Pancreas (tissue), 10 donors: Measurements from ENCODE around the gene GPSM1. TPM values are rescaled to one million over a fixed set of nuclear protein-coding genes. Genes with fewer than 3 reads are reported as not detected.
A peak's percentile ranks its signal among the peaks of the same experiment; 100 is the strongest.
"Not testable (repeated sequence)": the region's sequence is repeated elsewhere in the genome, so short reads cannot be mapped to it uniquely, and the experiment has no call there.

ENCODE experiments used
- ATAC-seq, 4 donors: fragments of 200-7000 bp; cut with Tn5 transposase; one replicate each; pipeline versions ENCODE4 v1.8.0 to v1.9.1; 2020; ENCODE audit warnings: mild to moderate bottlenecking in 4 of 4, moderate library complexity in 4 of 4
- DNase-seq, 6 donors: peaks; one replicate each; pipeline ENCODE4 v3.0.0-alpha.2; 2020
- FAIRE-seq: peaks from 2 replicates; lab custom pipeline; 2012; peaks lifted over from hg19 to GRCh38; lab: Jason Lieb, UNC
- H3K27ac ChIP-seq, 4 donors: fragments of 200-600 bp; sonication (generic); 1 replicate in 3 of 4; 2 replicates in 1 of 4; pipeline versions ENCODE4 v1.5.0 to v1.8.0; 2020
- H3K27me3 ChIP-seq, 4 donors: fragments of 200-600 bp; one replicate each; pipeline ENCODE4 v1.8.0; 2021
- H3K36me3 ChIP-seq, 3 donors: fragments of 200-600 bp; sonication (generic) in 1 of 3; one replicate each; pipeline versions ENCODE4 v1.5.0 to v1.8.0; 2020 to 2021
- H3K4me1 ChIP-seq, 3 donors: fragments of 200-600 bp; one replicate each; pipeline ENCODE4 v1.8.0; 2021
- H3K4me3 ChIP-seq, 4 donors: fragments of 200-600 bp; sonication (generic) in 2 of 4; one replicate each; pipeline versions ENCODE4 v1.5.0 to v1.8.0; 2020 to 2021
- H3K9me3 ChIP-seq, 4 donors: fragments of 200-600 bp; one replicate each; pipeline ENCODE4 v1.8.0; 2021
- CTCF ChIP-seq, 4 donors: fragments of 200-600 bp; sonication (generic) in 3 of 4; IDR thresholded peaks; one replicate each; pipeline versions ENCODE4 v1.5.0 to v1.8.0; 2021; ENCODE audit warnings: antibody characterized with exemption in 4 of 4
- WGBS, 2 donors: extraction: QIAGEN DNeasy Blood & Tissue Kit; methylation state at CpG; one replicate each; pipeline ENCODE4 v1.1.7; 2013; 5-methylcytosine and 5-hydroxymethylcytosine counted together
- intact Hi-C, 3 donors: fragments of 100-400 bp; cut with DNase I; formaldehyde crosslinking; loops; one replicate each; pipeline versions ENCODE4 v1.11.1 to v1.14.2; 2022
- polyA plus RNA-seq, 2 donors: library from polyadenylated mRNA; stranded (reverse); fragments of 200-250 nt; gene quantifications; one replicate each; pipeline ENCODE4 v1.2.3, GENCODE V29; 2013
- total RNA-seq, 6 donors: library from RNA; stranded (reverse); fragmentation: NEBNext Ultra II Directional in 4 of 6; extraction: Animal tissue kit (Norgen Biotek cat#: 25700) in 4 of 6; gene quantifications; one replicate each; pipeline versions ENCODE4 v1.2.1 to v1.2.4, GENCODE V29; 2021 to 2023
- donor health status: healthy with polysubstance abuse.
- donor health status: DM: no; HTN: no; CAD: no; lungs with moderate emphysema.
- donor health status: DM: no; HTN: no; CAD: no.
- donor health status: control.
- donor health status: control.
- donor health status: Bipolar disorder and iron deficiency.
- donor health status: DM: yes; HTN: yes; CAD: no.
- donor health status: DM: no; HTN: no; CAD: no.
- donor health status: DM: no; HTN: no; CAD: no.
- donor health status: DM: yes; HTN: yes; CAD: no.

GPSM1 gene
- total and polyA plus RNA-seq, 8 donors: 6.8 to 54.4 (median 12.6) TPM

GRCh38 chr9:136318111-136318775, 9.1 kb upstream of the GPSM1 start:
- WGBS, 2 donors: 71 to 80% methylated on average over 21 of the region's 21 CpGs
- intact Hi-C loops: loop anchor here in 1 of 3 donors (10.0 kb wide), 1 partner anchor 317 kb away; no protein-coding TSS in a partner anchor
- Histone ChIP-seq H3K4me1 (no peaks in the 10 kb centered on the region), H3K4me3 (no peak overlapping the region), H3K36me3 (no peaks in the 10 kb centered on the region), H3K9me3 (no peaks in the 10 kb centered on the region), H3K27me3 (no peaks in the 10 kb centered on the region), H3K27ac (no peak overlapping the region)
- no peak for TF ChIP-seq CTCF (IDR thresholded peaks at IDR 0.05)
- ATAC-seq: no peak
- peak in 2 of 6 donors; percentile 7 to 43 for DNase-seq
- FAIRE-seq: no peak

- ATAC-seq (no peak), FAIRE-seq (no peak), DNase-seq (peak in 2 of 6 donors; percentile 20 to 56)
- no peak overlapping the region for H3K4me3 ChIP-seq
- no peaks in the 10 kb centered on the region for H3K9me3 ChIP-seq
- no peaks in the 10 kb centered on the region for H3K36me3 ChIP-seq
- H3K4me1 ChIP-seq: no peaks in the 10 kb centered on the region
- H3K27ac ChIP-seq: no peak overlapping the region
- 80 to 88% methylated on average over 14 to 16 of the region's 16 CpGs for WGBS, 2 donors
- H3K27me3 ChIP-seq: no peaks in the 10 kb centered on the region
- TF ChIP-seq CTCF (IDR thresholded peaks at IDR 0.05): no peak
- intact Hi-C loops: loop anchor here in 1 of 3 donors (10.0 kb wide), 1 partner anchor 316 kb away; no protein-coding TSS in a partner anchor
These were observed 8.5 kb upstream of the GPSM1 start for GRCh38 chr9:136318776-136319241.

- H3K27ac ChIP-seq, H3K4me3 ChIP-seq, H3K9me3 ChIP-seq, ATAC-seq, H3K4me1 ChIP-seq, DNase-seq, H3K27me3 ChIP-seq, H3K36me3 ChIP-seq, FAIRE-seq: not testable (repeated sequence)
- intact Hi-C loops: loop anchor here in 1 of 3 donors (10.0 kb wide), 1 partner anchor 316 kb away; no protein-coding TSS in a partner anchor
- 94% methylated on average over 14 of the region's 14 CpGs for WGBS, 2 donors
These were observed 8.1 kb upstream of the GPSM1 start for GRCh38 chr9:136319244-136319643.

- 90% methylated on average over 3 of the region's 3 CpGs for WGBS, 2 donors
- not testable (repeated sequence) for H3K27ac ChIP-seq, H3K4me1 ChIP-seq, H3K27me3 ChIP-seq, ATAC-seq, H3K36me3 ChIP-seq, H3K4me3 ChIP-seq, FAIRE-seq, H3K9me3 ChIP-seq, DNase-seq
- intact Hi-C loops: loop anchor here in 1 of 3 donors (10.0 kb wide), 1 partner anchor 315 kb away; no protein-coding TSS in a partner anchor
These were observed 7.4 kb upstream of the GPSM1 start for GRCh38 chr9:136319955-136320354.

- FAIRE-seq, H3K27me3 ChIP-seq, H3K4me1 ChIP-seq, H3K36me3 ChIP-seq, intact Hi-C loops, H3K4me3 ChIP-seq, ATAC-seq, H3K9me3 ChIP-seq, DNase-seq, H3K27ac ChIP-seq: not testable (repeated sequence)
These were observed 6.4 kb upstream of the GPSM1 start for GRCh38 chr9:136320972-136321371.

GRCh38 chr9:136321561-136321960, 5.8 kb upstream of the GPSM1 start:
- Histone ChIP-seq H3K4me3 (no peak overlapping the region), H3K9me3 (no peaks in the 10 kb centered on the region), H3K4me1 (no peaks in the 10 kb centered on the region), H3K36me3 (no peaks in the 10 kb centered on the region), H3K27me3 (no peaks in the 10 kb centered on the region), H3K27ac (no peak overlapping the region)
- no peak for ATAC-seq
- 82 to 88% methylated on average over 19 of the region's 19 CpGs for WGBS, 2 donors
- FAIRE-seq: no peak
- intact Hi-C loops: no loop called here
- DNase-seq: peak in 2 of 6 donors; percentile 15 to 29
- no peak for TF ChIP-seq CTCF (IDR thresholded peaks at IDR 0.05)
